Choroid plexus epithelial cell (primary cell): ENCODE data around the gene ZC2HC1C.

Source experiments
- DNase-seq: peaks from one replicate; pipeline ENCODE4 v3.0.0-alpha.2; 2010; ENCODE audit warnings: low read depth
- H3K4me3 ChIP-seq: 2 replicates; pipeline ENCODE4 v1.5.1; 2011; ENCODE audit warnings: low read depth, mild to moderate bottlenecking, control low read depth, low read length, moderate library complexity
- CTCF ChIP-seq: conservative IDR thresholded peaks from 2 replicates; pipeline ENCODE4 v1.5.1; 2011; ENCODE audit warnings: low read depth, mild to moderate bottlenecking, control low read depth, inconsistent platforms, low read length, moderate library complexity

The ZC2HC1C gene

GRCh38 chr14:75040507-75040906 lies 28.9 kb upstream of the ZC2HC1C start:
- no peak overlapping the region for H3K4me3 ChIP-seq
- TF ChIP-seq CTCF, result no peak
- DNase-seq, result no peak

GRCh38 chr14:75040959-75041358 lies 28.5 kb upstream of the ZC2HC1C start:
- DNase-seq, result no peak
- TF ChIP-seq CTCF, result no peak

GRCh38 chr14:75041613-75042012 lies 27.8 kb upstream of the ZC2HC1C start:
- no peak for TF ChIP-seq CTCF
- H3K4me3 ChIP-seq, result no peak overlapping the region
- DNase-seq, result no peak

More at GRCh38 chr14:75040959-75041358, 28.5 kb upstream of the ZC2HC1C start:
- H3K4me3 ChIP-seq, result no peak overlapping the region

GRCh38 chr14:75042035-75042434 lies 27.4 kb upstream of the ZC2HC1C start:
- TF ChIP-seq CTCF, result no peak
- no peak overlapping the region for H3K4me3 ChIP-seq
- no peak for DNase-seq

GRCh38 chr14:75044322-75044721 lies 25.1 kb upstream of the ZC2HC1C start:
- no peak overlapping the region for H3K4me3 ChIP-seq
- DNase-seq, result peak; percentile 82

GRCh38 chr14:75044752-75045151 lies 24.7 kb upstream of the ZC2HC1C start:
- H3K4me3 ChIP-seq, result no peak overlapping the region
- no peak for DNase-seq
- no peak for TF ChIP-seq CTCF

More at GRCh38 chr14:75044322-75044721, 25.1 kb upstream of the ZC2HC1C start:
- TF ChIP-seq CTCF, result no peak

GRCh38 chr14:75046275-75046674 lies 23.2 kb upstream of the ZC2HC1C start:
- H3K4me3 ChIP-seq, result no peak overlapping the region
- TF ChIP-seq CTCF, result no peak
- DNase-seq, result no peak
